SK-N-SH treated with all-trans-retinoic acid at 6 μM for 48 hours (cell line): ENCODE results near the gene SUGCT.

Source experiments
- ARNTL ChIP-seq: fragments of 450-650 bp; formaldehyde crosslinking; IDR thresholded peaks from 2 replicates; pipeline ENCODE4 v1.5.0; 2020; ENCODE audit warnings: low read depth, mild to moderate bottlenecking, moderate library complexity, borderline replicate concordance
- BACH2 ChIP-seq: fragments of 250-450 bp; sonication (Bioruptor Pico); IDR thresholded peaks from 2 replicates; pipeline ENCODE4 v1.9.0; 2021; ENCODE audit warnings: mild to moderate bottlenecking, borderline replicate concordance
- CREB5 ChIP-seq: fragments of 250-450 bp; sonication (Bioruptor Pico); IDR thresholded peaks from 2 replicates; pipeline ENCODE4 v1.5.1; 2020; ENCODE audit warnings: low read depth, mild to moderate bottlenecking, moderate library complexity
- CSRNP3 ChIP-seq: fragments of 250-450 bp; sonication (Bioruptor Pico); IDR thresholded peaks from 2 replicates; pipeline ENCODE4 v1.5.1; 2021; ENCODE audit warnings: mild to moderate bottlenecking, moderate library complexity
- ISL1 ChIP-seq: fragments of 250-450 bp; sonication (Bioruptor Pico); IDR thresholded peaks from 2 replicates; pipeline ENCODE4 v2.1.2; 2022; ENCODE audit warnings: mild to moderate bottlenecking, moderate library complexity
- PATZ1 ChIP-seq: fragments of 250-450 bp; sonication (Bioruptor Pico); IDR thresholded peaks from 2 replicates; pipeline ENCODE4 v1.8.0; 2020; ENCODE audit warnings: mild to moderate bottlenecking, moderate library complexity, borderline replicate concordance
- RARB ChIP-seq: fragments of 250-450 bp; sonication (Bioruptor Pico); IDR thresholded peaks from 2 replicates; pipeline ENCODE4 v1.8.0; 2021; ENCODE audit warnings: mild to moderate bottlenecking, moderate library complexity
- ZC3H10 ChIP-seq: fragments of 250-450 bp; sonication (Bioruptor Pico); IDR thresholded peaks from 2 replicates; pipeline ENCODE4 v1.5.1; 2021; ENCODE audit warnings: mild to moderate bottlenecking, moderate library complexity
- ZFP3 ChIP-seq: fragments of 250-450 bp; sonication (Bioruptor Pico); IDR thresholded peaks from 2 replicates; pipeline ENCODE4 v1.5.0; 2020; ENCODE audit warnings: mild to moderate bottlenecking, moderate library complexity
- ZFP30 ChIP-seq: fragments of 450-650 bp; formaldehyde crosslinking; IDR thresholded peaks from 2 replicates; pipeline ENCODE4 v1.5.0; 2022; ENCODE audit warnings: mild to moderate bottlenecking, moderate library complexity
- ZNF8 ChIP-seq: fragments of 450-650 bp; formaldehyde crosslinking; IDR thresholded peaks from 2 replicates; pipeline ENCODE4 v1.5.0; 2020; ENCODE audit warnings: mild to moderate bottlenecking, moderate library complexity

- TF ChIP-seq PATZ1 (CRISPR knock-in tag) (no peak), ISL1 (CRISPR knock-in tag) (no peak), ARNTL (CRISPR knock-in tag) (no peak), ZFP30 (CRISPR knock-in tag) (no peak), ZNF8 (CRISPR knock-in tag) (no peak), CREB5 (CRISPR knock-in tag) (no peak), BACH2 (no peak), CSRNP3 (no peak), ZC3H10 (CRISPR knock-in tag) (no peak), RARB (CRISPR knock-in tag) (no peak), ZFP3 (CRISPR knock-in tag) (no peak)
Measured at GRCh38 chr7:40490603-40490924, 355.8 kb downstream of the SUGCT start.
